SU-DHL-6 (cell line): ENCODE results near the gene FOXK2.

ENCODE experiments used
- H2AFZ ChIP-seq: fragments of 200-600 bp; sonication (generic); 2 replicates; pipeline ENCODE4 v1.6.1; 2014; ENCODE audit warnings: low read depth, mild to moderate bottlenecking, moderate library complexity, mixed read lengths, antibody characterized with exemption, low read length; ENCODE audit not compliant: severe bottlenecking
- H3F3A ChIP-seq: fragments of 200-600 bp; shearing (Covaris generic); 2 replicates; pipeline ENCODE4 v1.6.0; 2016; ENCODE audit warnings: antibody characterized with exemption, mild to moderate bottlenecking; ENCODE audit not compliant: insufficient read depth
- H3K27ac ChIP-seq: fragments of 200-600 bp; sonication (generic); 2 replicates; pipeline ENCODE4 v1.5.1; 2016; ENCODE audit warnings: low read depth, mild to moderate bottlenecking, low read length, moderate library complexity, mixed read lengths
- H3K27me3 ChIP-seq: fragments of 200-600 bp; sonication (generic), shearing (Covaris generic); 2 replicates; pipeline ENCODE4 v1.6.0; 2014; ENCODE audit warnings: mild to moderate bottlenecking, low read length
- H3K36me3 ChIP-seq: fragments of 200-600 bp; sonication (generic); 2 replicates; pipeline ENCODE4 v1.6.1; 2014; ENCODE audit warnings: mild to moderate bottlenecking, low read length, mixed read lengths
- H3K4me2 ChIP-seq: fragments of 300-600, 200-600 bp; shearing (Covaris generic), sonication (generic); 2 replicates; pipeline ENCODE4 v1.6.0; 2014; ENCODE audit warnings: low read length, low read depth, mild to moderate bottlenecking; ENCODE audit not compliant: poor library complexity, severe bottlenecking
- H3K4me3 ChIP-seq: fragments of 200-600 bp; sonication (generic); 2 replicates; pipeline ENCODE4 v1.5.1; 2014; ENCODE audit warnings: antibody characterized with exemption, low read length, mild to moderate bottlenecking, mixed read lengths; ENCODE audit not compliant: insufficient read depth, poor library complexity, severe bottlenecking
- H3K79me2 ChIP-seq: fragments of 200-600 bp; sonication (generic); 2 replicates; pipeline ENCODE4 v1.6.1; 2014; ENCODE audit warnings: mild to moderate bottlenecking, low read length, moderate library complexity; ENCODE audit not compliant: insufficient read depth
- H3K9ac ChIP-seq: fragments of 200-600 bp; sonication (generic); 2 replicates; pipeline ENCODE4 v1.7.0; 2014; ENCODE audit warnings: mild to moderate bottlenecking, low read length
- H3K9me2 ChIP-seq: fragments of 200-600 bp; sonication (generic); replicated peaks from 2 replicates; pipeline ENCODE4 v1.6.1; 2014; ENCODE audit warnings: low read length; ENCODE audit not compliant: insufficient read depth
- H3K9me3 ChIP-seq: fragments of 200-600 bp; sonication (generic); 2 replicates; pipeline ENCODE4 v1.6.1; 2014; ENCODE audit warnings: low read length, mixed read lengths; ENCODE audit not compliant: insufficient read depth
- H4K20me1 ChIP-seq: fragments of 200-600 bp; sonication (generic); 2 replicates; pipeline ENCODE4 v1.6.1; 2014; ENCODE audit warnings: low read depth, mild to moderate bottlenecking, antibody characterized with exemption, low read length, moderate library complexity, mixed read lengths
- EZH2phosphoT487 ChIP-seq: fragments of 200-600 bp; sonication (generic), shearing (Covaris generic); conservative IDR thresholded peaks from 2 replicates; pipeline ENCODE4 v1.6.1; 2018; ENCODE audit warnings: mild to moderate bottlenecking, antibody characterized with exemption, low read length, moderate library complexity, mixed read lengths
- TF ChIP-seq, protein P1 (sequence below): fragments of 200-600 bp; sonication (generic); IDR thresholded peaks from one replicate; pipeline ENCODE4 v1.5.1; 2017; ENCODE audit warnings: antibody characterized with exemption, mild to moderate bottlenecking, low read length, moderate library complexity; ENCODE audit not compliant: insufficient read depth, poor library complexity, severe bottlenecking

The FOXK2 gene

DNA sequence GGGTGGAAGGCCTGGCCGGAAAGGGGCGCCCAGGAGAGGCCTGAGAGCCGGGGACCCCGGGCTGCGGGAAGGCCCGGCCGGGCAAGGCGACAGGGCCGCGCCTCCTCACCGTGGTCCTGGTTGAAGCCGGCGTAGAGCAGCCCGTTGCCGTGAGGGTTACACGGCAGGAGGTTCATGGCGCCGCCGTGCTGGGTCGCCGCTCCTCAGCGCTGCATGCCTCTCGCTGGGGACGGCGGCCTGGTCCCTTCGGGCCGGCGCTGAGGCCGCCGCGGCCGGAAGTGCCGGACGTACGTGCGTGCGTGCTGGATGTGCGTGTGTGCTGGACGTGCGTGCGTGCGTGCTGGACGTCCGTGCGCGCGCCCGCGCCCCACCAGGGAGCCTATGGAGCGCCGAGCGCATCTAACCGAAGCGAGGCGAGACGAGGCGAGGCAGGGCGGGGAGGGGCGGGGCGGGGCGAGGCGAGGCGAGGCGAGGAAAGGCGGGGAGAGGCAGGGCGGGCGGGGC, 128.7 kb downstream of the FOXK2 start, which contains the start of gene WDR45B:
Gene WDR45B (minus strand): TSS at position 280 of the 504 bp plus-strand sequence. CDS start 104 bp downstream, at position 176.
- Histone ChIP-seq H3K9me3 (no peaks in the 10 kb centered on the region), H2AFZ (peak within 1 kb of the TSS; percentile 75), H3K27me3 (no peaks in the 10 kb centered on the region), H3K9me2 (no peaks in the 10 kb centered on the region), H3K4me3 (peak within 1 kb of the TSS; percentile 80), H3K4me2 (peak within 1 kb of the TSS; percentile 98), H4K20me1 (peaks cover 4% of the 10 kb centered on the region; the same call in 1 of the 2 replicates), H3K36me3 (no peaks in the 10 kb centered on the region), H3K27ac (peak within 1 kb of the TSS; percentile 89), H3F3A (peaks cover 4% of the 10 kb centered on the region; the same call in 1 of the 2 replicates), H3K79me2 (peaks cover 49% of the 10 kb centered on the region), H3K9ac (peak within 1 kb of the TSS; percentile 97)
- TF ChIP-seq, protein P1, sequence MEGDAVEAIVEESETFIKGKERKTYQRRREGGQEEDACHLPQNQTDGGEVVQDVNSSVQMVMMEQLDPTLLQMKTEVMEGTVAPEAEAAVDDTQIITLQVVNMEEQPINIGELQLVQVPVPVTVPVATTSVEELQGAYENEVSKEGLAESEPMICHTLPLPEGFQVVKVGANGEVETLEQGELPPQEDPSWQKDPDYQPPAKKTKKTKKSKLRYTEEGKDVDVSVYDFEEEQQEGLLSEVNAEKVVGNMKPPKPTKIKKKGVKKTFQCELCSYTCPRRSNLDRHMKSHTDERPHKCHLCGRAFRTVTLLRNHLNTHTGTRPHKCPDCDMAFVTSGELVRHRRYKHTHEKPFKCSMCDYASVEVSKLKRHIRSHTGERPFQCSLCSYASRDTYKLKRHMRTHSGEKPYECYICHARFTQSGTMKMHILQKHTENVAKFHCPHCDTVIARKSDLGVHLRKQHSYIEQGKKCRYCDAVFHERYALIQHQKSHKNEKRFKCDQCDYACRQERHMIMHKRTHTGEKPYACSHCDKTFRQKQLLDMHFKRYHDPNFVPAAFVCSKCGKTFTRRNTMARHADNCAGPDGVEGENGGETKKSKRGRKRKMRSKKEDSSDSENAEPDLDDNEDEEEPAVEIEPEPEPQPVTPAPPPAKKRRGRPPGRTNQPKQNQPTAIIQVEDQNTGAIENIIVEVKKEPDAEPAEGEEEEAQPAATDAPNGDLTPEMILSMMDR = no peak
- no peak for TF ChIP-seq EZH2phosphoT487

DNA sequence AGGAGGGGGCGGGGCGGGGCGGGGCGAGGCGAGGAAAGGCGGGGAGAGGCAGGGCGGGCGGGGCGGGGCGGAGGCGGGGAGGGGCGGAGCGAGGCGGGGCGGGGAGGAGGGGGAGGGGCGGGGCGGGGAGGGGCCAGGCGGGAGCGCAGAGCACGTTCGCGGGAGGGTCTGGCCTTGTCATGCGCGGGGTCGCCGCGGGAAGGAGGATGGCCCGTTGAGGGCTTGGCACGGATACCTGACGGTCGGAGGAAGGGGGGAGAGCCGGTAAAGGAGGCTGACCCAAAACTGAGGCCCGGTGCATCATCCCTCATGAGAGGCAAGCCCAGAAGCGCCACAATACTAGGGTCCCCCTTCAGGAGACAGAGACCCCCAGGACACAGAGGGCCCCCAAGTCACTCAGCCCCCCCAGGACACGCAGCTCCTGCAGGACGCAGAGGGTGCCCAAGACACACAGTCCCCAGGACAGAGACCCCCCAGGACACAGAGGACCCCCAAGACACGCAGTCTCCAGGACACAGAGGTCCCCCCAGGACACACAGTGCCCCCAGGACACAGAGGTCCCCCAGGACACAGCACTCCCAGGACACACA, 129.3 kb downstream of the FOXK2 start:
- Histone ChIP-seq H3K4me3 (no peak overlapping the region), H3K27ac (no peak overlapping the region), H3K9me2 (no peaks in the 10 kb centered on the region), H4K20me1 (peaks cover 4% of the 10 kb centered on the region; the same call in 1 of the 2 replicates), H3F3A (peaks cover 4% of the 10 kb centered on the region; the same call in 1 of the 2 replicates), H3K9me3 (no peaks in the 10 kb centered on the region), H3K27me3 (no peaks in the 10 kb centered on the region), H2AFZ (no peak overlapping the region), H3K4me2 (peak overlapping the region; percentile 32), H3K36me3 (no peaks in the 10 kb centered on the region), H3K9ac (no peak overlapping the region), H3K79me2 (peaks cover 43% of the 10 kb centered on the region)
- TF ChIP-seq, protein P1 = no peak

DNA sequence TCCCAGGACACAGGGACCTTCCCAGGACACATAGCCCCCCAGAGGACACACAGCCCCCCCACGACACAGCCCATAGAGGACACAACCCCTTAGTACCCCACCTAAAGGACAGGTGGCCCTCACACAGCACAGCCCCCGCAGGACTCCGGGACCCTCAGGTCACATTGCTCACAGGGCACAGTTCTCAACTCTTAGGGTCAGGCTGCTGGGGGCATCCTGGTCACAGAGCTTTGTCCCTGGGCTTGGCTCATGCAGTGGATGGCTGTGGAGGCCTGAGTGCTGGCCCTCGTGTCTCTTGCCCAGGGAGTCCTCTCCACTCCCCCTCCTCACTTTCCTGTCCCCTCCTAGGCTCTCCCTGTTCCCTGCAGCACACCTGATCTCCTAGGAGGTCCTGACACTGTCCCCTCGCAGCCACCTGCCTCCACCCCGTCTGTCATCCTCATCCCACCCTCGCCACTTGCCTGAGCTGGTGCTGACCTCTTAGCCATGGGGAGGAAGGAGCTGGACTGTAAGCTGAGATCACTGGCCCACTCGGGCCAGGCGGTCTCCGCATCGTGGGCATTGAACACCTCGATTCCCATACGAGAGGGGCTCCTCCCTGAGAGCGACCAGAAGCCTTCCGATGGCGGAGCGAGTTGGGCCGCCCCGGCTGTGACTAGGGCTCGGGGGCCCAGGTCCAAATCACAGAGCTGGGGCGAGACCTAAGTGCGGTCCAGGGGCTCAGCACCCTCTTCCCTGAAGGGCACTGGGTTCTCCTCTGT, 130.1 kb downstream of the FOXK2 start:
- H4K20me1 ChIP-seq = peaks cover 4% of the 10 kb centered on the region; the same call in 1 of the 2 replicates
- peaks cover 4% of the 10 kb centered on the region; the same call in 1 of the 2 replicates for H3F3A ChIP-seq
- H3K79me2 ChIP-seq = peaks cover 34% of the 10 kb centered on the region
- TF ChIP-seq, protein P1 = no peak
- no peak for TF ChIP-seq EZH2phosphoT487
- no peak overlapping the region for H2AFZ ChIP-seq
- no peak overlapping the region for H3K27ac ChIP-seq
- H3K9me3 ChIP-seq = no peaks in the 10 kb centered on the region
- no peaks in the 10 kb centered on the region for H3K36me3 ChIP-seq
- H3K27me3 ChIP-seq = no peaks in the 10 kb centered on the region
- H3K4me3 ChIP-seq = no peak overlapping the region
- no peak overlapping the region for H3K9ac ChIP-seq
- H3K9me2 ChIP-seq = no peaks in the 10 kb centered on the region
- no peak overlapping the region for H3K4me2 ChIP-seq
